Peyer's patch (tissue), 4 donors: ENCODE measurements around the gene SPG7.

Experiments
- CTCF ChIP-seq, 6 experiments: fragments of 450-650 bp in 4 of 6; fragments of 200-600 bp in 2 of 6; sonication (generic) in 1 of 6; IDR thresholded peaks; one replicate each; pipeline ENCODE4 v1.5.1; 2017 to 2019; ENCODE audit warnings: antibody characterized with exemption in 6 of 6, mild to moderate bottlenecking in 3 of 6, moderate library complexity in 1 of 6
- POLR2A ChIP-seq, 2 donors: fragments of 450-650 bp; IDR thresholded peaks; one replicate each; pipeline ENCODE4 v1.5.1; 2017; ENCODE audit warnings: antibody characterized with exemption in 2 of 2, mild to moderate bottlenecking in 2 of 2, moderate library complexity in 2 of 2

- TF ChIP-seq CTCF (IDR thresholded peaks at IDR 0.05) (no peak), POLR2A (IDR thresholded peaks at IDR 0.05) (no peak)
Observed at GRCh38 chr16:89519881-89520280, 11.7 kb downstream of the SPG7 start.
